Measurements from ENCODE around the gene STIMATE.

Gene STIMATE

DNA sequence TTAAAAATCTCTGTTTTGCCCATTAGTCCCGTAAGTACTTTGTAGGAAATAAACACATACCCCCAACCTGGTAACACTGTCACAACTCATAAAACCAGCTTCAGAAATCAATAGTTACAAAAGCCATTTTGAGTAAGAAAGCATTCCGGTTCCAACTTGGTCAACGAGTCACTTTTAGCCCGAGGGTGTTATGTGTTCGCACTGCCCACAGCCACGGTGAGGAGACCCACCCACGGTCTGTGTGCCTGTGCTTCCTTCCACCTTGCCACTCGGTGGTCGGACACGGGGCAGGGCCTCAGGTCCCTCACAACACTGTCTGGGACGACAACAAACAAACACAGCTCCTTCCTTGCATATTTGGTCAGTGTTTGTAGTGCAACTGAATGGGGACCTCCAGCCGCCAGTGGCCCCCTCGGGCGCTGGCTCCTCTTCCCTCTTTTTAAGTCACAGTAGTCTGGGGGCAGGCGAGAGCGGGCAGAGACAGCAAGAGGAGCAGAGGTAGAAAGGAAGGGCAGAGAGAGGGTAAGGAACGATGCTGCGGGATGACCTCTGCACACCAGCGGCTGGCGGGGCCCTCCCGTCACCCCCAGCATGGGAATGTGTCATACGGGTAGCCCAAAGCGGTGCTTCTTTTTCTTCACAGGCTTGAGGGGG, 57.3 kb downstream of the STIMATE start:
- no peak for DNase-seq

DNA sequence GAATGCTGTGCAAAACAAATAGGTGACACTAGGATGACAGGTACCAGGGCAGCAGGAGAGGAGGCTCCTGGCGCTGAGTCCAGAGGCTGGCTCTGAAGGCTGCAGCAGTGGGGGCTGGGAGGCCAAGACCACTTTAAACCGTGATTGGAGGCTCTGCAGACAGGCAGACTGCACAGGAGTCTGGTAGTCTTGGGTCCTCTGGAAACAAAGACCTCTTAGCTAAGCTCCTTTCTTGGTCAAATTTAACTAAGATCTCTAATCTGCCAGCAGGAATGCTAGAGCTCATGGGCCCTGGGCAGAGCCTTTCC, 58.1 kb downstream of the STIMATE start:
- no peak for DNase-seq

DNA sequence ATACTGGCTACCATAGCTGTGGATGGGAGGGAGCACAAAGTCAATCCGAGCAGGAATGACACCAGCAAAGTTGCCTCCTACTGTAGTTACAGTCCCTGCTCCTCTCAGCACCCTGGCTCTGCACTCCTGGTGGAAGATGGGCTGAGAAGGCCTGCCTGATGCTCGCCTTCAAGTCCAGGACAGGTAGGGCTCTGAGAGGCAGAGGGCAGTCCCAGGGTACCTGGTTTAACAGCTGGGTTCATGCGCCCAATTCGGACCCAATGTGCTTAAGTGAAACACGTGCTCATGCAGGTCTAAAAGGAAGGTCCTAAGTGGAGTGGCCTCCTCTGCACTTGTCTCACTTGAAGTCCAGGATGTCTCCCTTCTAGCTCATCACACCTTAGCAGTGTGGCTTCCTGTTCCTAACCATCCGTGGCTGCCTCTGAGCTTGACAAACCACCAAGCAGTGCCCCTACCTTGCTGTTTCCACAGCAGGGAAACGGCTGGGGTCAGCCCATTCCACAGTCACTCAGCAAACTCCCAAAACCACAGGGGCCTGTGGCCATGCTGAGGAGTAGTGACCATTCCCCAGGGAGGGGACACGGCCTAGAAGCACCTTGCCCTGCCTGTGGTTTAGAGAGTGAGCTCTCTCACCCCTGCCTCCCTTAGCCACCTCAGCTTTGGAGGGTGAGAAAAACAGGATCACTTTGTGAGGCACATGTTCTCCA, 58.6 kb downstream of the STIMATE start:
- DNase-seq = no peak

DNA sequence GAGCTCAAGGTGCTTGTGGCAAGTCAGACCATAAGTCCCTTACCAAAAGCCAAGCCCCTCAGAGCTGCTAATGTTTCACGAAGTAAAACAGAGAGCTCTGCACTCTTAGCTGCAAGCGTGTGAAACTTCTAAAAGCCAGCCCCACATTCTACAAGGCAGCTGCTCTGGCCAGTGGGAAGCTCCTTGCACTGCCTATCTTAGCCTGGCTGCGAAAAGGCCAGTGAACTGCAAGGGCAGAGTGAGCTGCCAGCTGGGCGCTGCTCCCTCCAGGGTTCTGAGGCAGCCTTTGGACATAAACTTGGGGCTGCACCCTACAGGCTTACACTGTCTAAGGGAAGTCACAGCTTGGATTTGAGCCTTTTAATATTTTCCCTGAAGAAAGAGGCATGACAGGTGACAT, 60.4 kb downstream of the STIMATE start:
- no peak for DNase-seq

DNA sequence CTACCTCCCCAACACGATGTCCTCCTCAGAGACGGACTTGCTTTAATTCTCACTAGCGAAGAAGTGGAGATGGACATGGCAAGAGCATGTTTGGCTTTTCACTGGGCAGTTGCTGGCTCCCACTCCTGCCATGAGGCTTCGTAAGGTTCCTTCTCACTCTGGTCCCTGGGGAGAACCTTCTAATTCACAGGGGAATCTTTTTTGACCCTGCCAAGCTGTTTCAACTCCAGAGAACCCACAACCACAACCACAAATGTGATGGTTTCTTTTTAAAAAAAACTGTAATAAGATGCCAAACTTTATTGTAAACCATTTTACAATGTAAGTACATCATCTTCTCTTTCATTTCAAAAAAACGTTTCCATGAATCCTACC, 60.9 kb downstream of the STIMATE start:
- no peak for DNase-seq

DNA sequence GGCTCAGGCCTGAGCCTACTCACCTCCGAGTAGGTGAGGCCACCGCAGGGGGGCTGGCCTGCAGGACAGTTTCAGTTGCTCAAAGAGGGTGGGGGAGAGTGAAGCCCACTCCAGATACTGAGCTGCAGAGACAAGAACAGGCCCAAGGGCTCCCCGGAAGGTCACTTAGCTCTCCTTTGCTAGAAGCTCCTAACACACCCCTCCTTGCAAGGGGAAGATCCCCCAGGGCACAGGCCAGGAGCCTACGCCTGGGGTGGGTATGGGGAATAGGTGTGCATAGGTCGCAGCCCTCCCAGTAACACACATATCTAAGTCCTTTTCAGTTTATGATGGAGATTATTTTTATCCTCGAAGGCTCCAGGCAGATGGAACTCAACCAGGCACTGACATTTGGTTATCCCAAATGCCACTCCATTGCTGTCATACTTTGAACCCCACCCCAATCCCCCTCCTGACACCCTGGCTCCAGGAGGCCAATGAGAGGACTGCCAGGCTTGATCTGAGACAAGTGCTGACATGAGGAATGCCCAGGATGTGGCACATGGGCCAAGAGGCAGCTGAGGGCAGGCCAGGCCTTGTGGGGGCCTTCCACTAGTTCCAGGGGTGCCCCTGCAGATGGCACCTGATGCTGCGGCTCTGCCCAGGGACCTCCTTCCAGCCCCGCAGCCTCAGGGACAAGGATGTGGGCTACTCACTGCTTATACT, 61.4 kb downstream of the STIMATE start:
- DNase-seq = no peak

DNA sequence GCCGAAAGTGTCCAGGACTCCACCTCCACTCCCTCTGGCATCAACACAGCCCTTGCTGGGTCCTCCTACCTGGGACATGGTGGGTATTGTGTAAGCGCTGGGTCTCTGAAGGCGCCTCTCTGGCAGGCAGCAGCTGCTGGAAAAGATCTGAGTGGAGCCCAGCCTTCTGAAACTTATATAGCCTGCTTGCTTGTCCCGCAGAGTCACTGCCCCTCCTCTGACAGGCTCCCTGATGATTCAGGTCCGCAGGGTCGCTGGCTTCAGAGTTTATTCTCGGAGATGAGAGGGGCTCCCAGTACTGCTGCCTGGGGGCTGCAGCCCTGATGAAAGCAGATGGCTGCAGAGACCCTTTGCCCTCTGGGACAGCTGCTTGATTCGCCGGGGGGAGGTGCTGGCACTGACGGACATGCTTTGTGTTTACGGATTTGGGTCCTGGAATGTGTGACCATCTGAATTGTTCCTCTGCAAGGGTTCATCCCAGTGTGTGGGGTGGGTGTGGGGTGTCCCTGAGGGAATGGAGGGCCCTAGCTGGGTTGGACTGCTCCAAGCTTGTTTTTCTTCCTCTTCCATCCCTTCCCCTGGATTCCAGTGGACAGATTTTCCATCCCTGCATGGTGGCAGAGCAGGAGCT, 62.4 kb downstream of the STIMATE start, which contains the start of gene MUSTN1:
Gene MUSTN1 (minus strand): TSS at position 149 of the 631 bp plus-strand sequence. CDS start 71 bp downstream, at position 78.
- DNase-seq = no peak

DNA sequence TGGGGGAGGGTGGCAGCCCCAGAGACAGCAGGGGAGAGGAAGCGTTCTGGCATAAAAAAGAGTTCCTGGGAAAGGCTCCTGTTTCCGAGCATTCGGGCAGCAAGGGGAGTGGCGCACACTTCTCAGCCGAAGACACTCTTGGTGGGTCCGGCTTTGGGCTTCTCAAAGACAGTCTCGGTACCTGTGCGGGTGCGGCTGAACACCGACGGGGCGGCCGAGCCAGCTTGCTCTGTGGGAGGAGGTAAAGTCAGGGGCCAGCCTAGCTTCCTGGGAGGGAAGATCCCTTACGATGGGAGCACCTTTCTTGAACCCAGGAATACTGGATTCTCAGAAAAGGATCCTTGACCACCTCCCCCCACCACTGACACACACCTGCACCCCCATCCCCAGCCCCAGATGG, 64.1 kb downstream of the STIMATE start:
- DNase-seq = no peak

DNA sequence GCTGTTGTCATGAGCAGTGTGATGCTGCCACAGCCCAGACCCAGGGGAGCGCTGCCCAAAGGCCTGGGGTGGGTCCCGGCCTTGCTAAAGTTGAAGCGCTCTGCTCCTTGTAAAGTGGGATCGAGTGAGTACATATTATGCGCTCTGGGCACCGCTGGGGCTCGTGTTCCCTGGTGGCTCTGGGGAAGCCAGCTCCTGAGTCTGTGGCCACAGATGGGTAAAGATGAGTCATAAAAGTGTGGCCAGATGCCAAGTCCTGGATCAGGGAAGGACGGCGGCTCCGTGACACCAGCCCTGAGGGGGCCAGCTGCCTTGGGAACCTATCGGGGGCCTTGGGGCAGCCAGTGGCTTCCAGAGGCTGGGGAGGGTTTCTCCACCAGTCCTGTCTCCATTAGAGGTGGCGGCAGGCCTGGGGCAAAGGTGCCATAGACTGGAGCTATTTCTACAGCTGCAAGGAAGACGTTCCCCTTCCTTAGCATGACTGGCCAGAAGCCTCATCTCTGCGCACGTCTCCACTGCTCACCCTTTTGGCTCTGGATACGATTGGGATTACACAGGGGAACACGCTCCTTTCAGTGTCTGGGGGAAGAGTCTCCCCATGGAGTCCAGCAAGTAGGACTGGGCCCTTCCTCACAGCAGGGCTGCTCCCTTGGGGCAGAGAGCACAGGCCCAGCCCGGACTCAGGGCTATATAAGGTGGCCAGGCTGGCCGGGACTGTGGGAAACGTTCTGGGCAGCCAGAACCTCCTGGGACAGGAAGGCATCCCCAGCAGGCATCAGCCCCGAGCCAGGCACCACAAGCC, 65.6 kb downstream of the STIMATE start:
- peak; percentile 73 for DNase-seq

DNA sequence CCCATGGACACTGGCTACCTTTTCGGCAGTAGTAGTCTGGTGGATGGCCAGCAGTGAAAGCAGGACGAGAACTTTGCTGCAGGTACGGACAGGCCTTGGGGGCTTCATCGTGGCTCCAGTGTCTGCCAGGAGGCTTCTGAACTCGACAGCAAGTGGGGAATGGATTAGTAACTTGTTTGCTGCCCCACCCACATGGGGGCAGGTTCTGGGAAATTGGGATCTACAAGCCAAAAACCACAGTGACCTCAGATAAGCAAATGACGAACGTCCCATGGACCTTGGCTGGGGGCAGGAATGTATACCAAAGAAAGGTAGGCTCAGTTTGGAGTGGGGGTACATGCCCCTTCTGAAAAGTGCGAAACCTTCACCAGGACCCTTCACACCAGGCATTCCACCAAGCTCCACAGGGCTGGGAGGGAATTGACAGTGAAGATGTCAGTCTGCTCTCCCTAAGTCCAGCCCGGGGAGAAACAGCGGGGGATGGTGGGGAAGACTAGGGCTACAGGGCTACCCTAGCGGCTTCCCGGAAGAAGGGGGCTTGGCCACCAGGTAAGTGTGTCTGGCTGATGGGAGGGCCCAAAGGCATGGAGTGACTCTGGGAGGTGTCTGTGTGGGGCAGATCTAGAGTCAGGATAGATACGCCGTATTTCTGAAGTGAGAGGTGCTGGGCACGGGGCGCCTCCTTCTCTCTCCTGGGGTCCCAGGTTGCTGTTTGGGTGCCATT, 66.7 kb downstream of the STIMATE start, which contains the start of gene ITIH4:
Gene ITIH4 (minus strand): TSS at position 138 of the 724 bp plus-strand sequence. CDS start 30 bp downstream, at position 108.
- DNase-seq = no peak

DNA sequence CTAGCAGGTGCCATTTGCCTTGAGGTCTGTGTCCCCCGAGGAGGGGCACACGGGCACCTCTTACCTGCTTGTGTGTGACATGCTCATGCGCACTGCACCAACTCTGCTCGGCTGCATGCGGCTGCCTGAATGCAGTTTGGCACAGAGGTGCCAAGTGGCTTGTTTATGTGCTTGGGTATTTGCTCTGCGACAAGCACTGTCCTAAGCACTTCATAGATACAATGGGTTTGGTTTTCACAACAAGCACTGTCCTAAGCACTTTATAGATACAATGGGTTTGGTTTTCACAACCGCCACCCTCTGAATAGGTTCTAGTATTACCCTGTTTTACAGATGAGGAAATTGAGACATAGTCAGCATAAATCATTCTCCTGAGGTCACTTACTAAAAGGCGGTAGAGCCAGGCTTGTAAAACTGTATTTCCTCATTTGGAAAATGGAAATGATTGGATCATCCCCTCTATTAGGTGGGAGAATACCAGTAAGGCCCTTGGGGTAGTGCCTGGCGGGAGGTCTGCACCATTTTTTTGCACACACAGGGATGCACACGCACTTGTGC, 67.4 kb downstream of the STIMATE start:
- peak; percentile 85 for DNase-seq

DNA sequence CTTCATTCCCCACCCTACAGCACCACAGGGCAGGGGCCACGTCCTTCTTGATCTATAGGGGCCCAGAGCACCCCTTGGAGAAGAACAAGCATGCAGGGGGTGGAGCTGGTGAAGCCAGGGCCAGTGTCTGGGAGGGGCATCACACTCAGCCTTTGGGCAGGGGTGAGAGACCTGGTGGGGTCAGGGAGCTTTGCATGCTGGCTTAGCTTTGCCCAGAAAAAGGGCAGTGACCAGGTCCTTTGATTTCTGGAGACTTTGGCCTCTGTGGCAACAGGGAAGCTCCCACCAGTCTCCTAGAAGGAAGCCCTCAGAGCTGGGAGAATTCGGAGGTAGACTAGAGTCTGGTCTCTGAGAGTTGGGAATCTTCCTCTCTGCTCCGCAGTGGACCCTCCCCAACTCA, 67.9 kb downstream of the STIMATE start:
- no peak for DNase-seq

DNA sequence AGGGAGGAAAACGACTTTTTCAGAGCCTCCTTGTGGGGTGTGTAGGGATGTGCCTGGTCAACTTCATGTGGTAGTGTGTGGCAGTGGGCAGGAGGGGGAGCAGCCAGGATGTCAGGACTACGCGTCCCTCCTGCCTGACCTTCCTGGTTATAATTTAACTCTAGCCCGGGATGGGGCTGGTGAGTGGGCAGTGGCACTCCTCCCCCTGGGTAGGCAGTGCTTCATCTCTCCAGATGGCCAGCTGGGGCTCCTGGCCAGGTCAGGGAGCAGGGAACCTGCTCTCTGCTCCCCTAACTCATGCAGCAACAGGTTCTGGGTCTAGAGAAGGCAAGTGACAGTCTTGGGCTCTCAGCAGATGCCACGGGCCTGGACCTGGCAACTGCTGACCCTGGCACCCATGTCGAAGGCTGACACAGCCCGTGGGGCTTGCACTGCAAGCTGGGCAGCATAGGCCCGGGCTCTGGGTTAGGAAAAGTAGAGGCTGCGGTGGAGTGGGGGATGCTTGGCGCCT, 69.4 kb downstream of the STIMATE start:
- DNase-seq = no peak

DNA sequence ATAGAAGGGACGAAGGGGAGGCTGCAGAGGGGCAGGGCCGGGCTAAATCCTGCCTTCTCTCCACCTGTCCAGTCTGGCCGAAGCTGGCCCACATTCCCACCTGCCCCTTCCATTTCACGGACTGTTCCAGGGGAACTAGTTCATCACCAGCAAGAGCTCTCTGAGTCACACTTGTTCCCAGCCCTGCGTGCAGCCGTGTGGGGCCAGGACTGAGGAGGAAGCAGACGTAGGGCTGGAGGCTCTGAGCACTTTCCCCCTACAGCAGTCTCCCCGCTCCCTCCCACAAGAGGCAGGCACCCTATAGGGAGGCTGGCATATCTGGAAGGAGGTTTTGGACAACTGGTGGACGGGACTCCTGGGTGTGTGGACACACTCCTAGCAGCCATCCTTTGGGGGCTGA, 69.9 kb downstream of the STIMATE start:
- no peak for DNase-seq

DNA sequence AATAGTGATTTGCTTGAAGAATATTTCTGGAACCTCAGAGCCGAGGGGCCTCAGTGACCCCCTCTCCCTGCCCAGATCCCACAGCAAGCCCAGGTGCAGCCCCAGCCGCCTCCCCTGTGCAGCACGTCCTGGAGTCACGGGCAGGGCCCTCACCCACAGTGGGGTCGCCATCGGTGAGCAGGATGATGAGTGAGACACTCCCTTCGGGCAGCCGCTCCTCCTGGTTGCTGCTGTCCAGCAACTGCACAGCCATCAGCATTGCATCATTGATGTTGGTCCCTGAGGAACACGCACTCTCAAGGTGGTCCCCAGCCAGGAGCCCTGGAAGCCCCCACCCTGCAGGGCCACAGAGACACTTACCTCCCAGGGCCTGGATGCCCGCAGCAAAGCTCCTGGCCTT, 73.3 kb downstream of the STIMATE start:
- no peak for DNase-seq

DNA sequence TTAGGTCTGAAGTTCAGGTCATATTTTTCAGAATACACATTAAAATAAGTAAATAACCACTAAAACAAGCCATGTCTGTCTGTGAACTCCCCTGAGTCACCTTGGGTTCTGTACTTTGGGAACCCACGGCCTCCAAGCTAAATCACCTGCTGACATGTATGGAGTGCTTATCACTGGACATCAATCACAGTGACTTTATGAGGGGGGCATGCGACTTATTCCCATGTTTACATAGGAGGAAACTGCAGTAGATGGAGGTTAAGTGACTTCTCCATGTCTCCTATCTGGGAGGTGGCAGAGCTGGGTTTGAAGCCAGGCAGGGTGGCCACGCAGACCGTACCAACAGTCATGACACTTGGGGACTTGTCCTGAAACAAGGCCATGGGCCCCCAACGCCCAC, 75.0 kb downstream of the STIMATE start:
- no peak for DNase-seq

DNA sequence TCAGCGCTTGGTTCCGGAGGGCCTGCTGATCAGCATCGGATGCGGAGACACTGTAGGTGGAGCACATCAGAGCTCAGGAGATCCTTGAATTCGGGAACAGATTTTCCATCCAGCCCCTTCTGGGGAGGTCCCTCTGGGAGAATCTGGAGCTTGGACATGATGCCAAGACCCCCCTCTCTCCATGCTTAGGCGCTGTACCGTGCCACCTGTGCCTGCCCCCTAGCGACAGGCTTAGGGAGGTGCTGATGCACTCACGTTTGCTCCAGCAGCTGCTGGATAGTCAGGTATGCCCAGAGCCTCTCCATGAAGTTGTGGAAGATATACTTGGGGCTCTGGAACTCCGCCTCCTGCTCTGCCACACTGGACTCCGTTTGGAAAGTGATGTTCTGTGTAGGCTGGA, 76.6 kb downstream of the STIMATE start:
- DNase-seq = no peak

DNA sequence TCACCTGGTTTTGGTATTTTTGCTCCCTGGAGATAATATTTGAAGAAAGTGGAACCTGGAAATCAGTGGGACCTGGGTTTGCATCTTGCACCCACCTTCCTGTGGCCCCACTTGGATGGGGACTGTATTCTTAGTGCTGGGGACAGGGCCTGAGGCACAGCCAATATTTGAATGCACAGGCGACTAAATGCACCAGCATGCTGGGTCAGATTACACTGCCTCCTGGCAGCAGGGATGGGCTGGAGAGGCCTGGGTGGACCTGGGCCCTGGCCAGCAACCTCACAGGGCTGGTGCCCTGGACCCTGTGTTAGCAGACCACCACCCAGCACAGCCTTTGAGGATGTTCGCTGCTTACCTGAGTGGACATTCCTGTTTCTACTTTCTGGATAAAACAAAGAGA, 77.4 kb downstream of the STIMATE start:
- DNase-seq = peak; percentile 14

DNA sequence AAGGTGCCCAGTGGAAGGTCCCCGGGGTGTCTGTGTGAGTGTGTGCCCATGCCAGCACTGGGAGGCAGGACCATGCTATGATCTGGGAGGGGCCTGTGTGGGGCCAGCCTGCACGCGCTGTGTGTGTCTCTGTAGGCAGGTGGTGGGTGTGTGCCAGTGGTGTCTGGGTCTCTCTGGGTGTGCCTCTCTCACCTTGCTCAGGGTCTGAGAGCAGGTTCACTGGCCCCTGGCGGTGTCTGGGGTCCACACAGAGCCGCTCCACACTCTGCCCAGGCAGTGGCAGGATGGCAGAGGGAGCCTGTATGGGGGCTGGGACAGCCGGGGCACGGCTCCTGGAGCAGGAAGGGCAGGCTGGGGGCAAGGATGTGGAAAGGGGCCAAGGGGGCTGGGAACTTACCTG, 79.5 kb downstream of the STIMATE start:
- no peak for DNase-seq

DNA sequence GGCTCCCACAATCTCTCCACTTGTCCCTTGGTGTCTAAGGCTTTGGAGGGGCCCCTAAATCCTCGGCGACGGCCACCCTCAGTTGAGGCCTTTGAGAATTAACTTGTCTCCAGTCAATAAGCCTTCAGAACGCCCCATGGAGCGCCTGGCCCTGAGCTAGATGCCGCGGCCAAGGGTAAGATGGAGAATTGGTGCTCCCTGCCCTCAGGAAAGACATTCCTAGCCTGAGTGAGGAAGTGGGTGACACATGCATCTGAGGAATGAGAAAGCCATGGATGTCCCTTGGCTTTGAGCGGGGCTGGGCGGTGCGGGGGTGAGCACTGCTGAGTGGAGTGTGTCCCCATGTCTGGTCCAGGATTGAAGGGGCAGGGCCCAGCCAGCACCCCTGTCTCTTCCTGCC, 80.1 kb downstream of the STIMATE start:
- no peak for DNase-seq

DNA sequence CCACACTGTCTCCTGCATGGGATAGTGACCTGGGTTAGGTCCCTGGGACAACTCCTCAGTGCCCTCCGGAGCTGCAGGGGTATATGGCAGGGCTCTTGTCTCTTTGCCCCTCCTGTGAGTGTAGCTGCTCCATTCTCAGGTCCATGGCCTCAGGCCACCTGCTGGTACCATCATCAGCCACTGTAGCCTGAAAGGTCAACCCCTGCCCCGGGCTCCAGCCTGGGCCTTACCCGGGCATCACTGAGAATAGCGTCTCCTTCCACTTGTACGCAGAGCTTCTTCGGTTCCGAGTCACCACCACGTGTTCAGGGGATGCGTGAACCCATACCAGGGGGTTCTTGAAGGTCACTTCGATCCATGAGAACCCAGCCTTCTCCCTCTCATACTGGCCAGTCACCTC, 80.7 kb downstream of the STIMATE start:
- no peak for DNase-seq

DNA sequence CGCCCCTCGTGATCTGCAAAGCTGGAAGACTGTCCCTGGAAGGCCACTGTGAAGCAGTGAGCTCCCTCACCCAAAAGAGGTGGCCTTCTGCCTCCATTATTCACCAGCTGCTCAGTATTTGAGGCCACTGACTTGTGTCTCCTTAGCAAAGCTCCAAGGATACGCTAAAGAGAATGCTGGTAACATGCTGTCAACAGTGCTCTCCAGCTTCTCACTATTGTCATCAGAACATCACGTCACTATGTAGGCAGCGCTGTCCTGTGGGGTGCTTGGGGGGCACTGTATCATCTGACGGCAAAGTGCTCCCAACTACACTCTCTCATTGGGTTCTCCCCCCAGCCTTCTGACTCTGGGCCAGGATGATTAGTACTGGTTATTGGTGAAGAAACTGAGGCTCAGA, 81.1 kb downstream of the STIMATE start:
- DNase-seq = no peak

All from NCI-H2029 (cell line).